A549 (cell line): Measurements from ENCODE around the gene ERFE.

ENCODE experiments used
- NFE2L2 ChIP-seq: fragments of 150-350 bp; conservative IDR thresholded peaks from 2 replicates; pipeline ENCODE4 v1.6.1; 2014; ENCODE audit warnings: low read length
- POLR2A ChIP-seq: IDR thresholded peaks from 2 replicates; pipeline ENCODE4 v1.6.1; 2012; ENCODE audit warnings: mild to moderate bottlenecking, low read length
- RCOR1 ChIP-seq: fragments of 150-350 bp; IDR thresholded peaks from 2 replicates; pipeline ENCODE4 v1.6.1; 2014; ENCODE audit warnings: antibody characterized with exemption, low read length, low read depth
- TF ChIP-seq, protein P1 (sequence below): fragments of >200 bp; sonication (Bioruptor Twin); formaldehyde crosslinking; IDR thresholded peaks from 3 replicates; pipeline ENCODE4 v1.5.1; 2016
- TF ChIP-seq, protein P2 (sequence below): IDR thresholded peaks from 2 replicates; pipeline ENCODE4 v1.6.1; 2012

DNA sequence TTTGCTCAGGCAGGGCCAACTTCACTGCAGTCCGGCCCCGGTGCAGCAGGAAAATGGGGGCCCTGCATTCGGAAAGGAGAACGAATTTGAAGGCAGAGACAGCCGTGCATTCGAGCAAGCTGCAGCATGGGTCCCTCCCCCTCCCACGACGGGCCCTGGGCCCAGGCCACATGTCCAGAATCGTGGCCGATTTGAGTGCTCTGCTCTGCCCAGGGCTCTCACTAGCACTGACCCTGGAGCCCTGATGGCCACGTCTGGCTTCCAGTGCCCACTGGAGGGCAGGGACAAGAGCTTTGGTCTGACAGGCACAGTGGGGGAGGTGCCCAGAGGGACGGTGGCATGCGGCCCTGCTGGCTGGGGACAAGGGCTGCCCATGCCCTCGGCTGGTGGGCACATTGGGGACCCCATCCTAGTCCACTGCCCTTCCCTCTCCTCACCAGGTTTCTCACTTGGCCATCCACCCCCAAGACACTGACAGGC lies 34.7 kb upstream of the ERFE start:
- TF ChIP-seq, protein P1, sequence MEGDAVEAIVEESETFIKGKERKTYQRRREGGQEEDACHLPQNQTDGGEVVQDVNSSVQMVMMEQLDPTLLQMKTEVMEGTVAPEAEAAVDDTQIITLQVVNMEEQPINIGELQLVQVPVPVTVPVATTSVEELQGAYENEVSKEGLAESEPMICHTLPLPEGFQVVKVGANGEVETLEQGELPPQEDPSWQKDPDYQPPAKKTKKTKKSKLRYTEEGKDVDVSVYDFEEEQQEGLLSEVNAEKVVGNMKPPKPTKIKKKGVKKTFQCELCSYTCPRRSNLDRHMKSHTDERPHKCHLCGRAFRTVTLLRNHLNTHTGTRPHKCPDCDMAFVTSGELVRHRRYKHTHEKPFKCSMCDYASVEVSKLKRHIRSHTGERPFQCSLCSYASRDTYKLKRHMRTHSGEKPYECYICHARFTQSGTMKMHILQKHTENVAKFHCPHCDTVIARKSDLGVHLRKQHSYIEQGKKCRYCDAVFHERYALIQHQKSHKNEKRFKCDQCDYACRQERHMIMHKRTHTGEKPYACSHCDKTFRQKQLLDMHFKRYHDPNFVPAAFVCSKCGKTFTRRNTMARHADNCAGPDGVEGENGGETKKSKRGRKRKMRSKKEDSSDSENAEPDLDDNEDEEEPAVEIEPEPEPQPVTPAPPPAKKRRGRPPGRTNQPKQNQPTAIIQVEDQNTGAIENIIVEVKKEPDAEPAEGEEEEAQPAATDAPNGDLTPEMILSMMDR, result no peak
- TF ChIP-seq, protein P2, sequence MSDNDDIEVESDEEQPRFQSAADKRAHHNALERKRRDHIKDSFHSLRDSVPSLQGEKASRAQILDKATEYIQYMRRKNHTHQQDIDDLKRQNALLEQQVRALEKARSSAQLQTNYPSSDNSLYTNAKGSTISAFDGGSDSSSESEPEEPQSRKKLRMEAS, result no peak
- TF ChIP-seq POLR2A, result no peak
- no peak for TF ChIP-seq NFE2L2
- TF ChIP-seq RCOR1, result no peak
